Endothelial cell of umbilical vein (primary cell): ENCODE data around the gene DSCAML1. TPM values are rescaled to one million over a fixed set of nuclear protein-coding genes. Genes with fewer than 3 reads are reported as not detected.

Source experiments
- BruUV-seq: library from RNA; stranded (reverse); fragments of 400-500 nt; replicated peaks from 2 replicates; lab custom pipeline; 2021; lab: Mats Ljungman, UMichigan
- CTCF ChIA-PET: fragments of 300-600, 350-600 bp; sonication (Branson Sonifier 250); formaldehyde crosslinking; loops from one replicate; lab custom pipeline; 2021; ENCODE audit warnings: antibody characterized with exemption, inconsistent platforms; lab: Charles Lee
- POLR2A ChIA-PET: fragments of 300-600, 350-600 bp; sonication (Branson Sonifier 250); formaldehyde crosslinking; loops from one replicate; lab custom pipeline; 2021; ENCODE audit warnings: antibody characterized with exemption, inconsistent platforms; lab: Charles Lee
- DNase-seq: peaks from one replicate; pipeline ENCODE4 v3.0.0-alpha.2; 2011; ENCODE audit warnings: low read depth, low spot score
- FAIRE-seq: peaks from 2 replicates; lab custom pipeline; 2011; peaks lifted over from hg19 to GRCh38; lab: Jason Lieb, UNC
- H2AFZ ChIP-seq: 2 replicates; pipeline ENCODE4 v1.6.0; 2012; ENCODE audit warnings: low read depth, low read length, control low read depth, inconsistent platforms
- H3K27ac ChIP-seq: 2 replicates; pipeline ENCODE4 v1.5.1; 2011; ENCODE audit warnings: low read depth, mild to moderate bottlenecking, control low read depth, low read length, moderate library complexity; ENCODE audit not compliant: insufficient read depth
- H3K27me3 ChIP-seq, 2 experiments: 2 replicates each; pipeline versions ENCODE4 v1.6.0 to v1.6.1; 2011; ENCODE audit warnings: low read length in 2 of 2, mixed read lengths in 1 of 2; ENCODE audit not compliant: control insufficient read depth in 2 of 2, insufficient read depth in 2 of 2
- H3K36me3 ChIP-seq, 2 experiments: 2 replicates in 1 of 2; 3 replicates in 1 of 2; pipeline ENCODE4 v1.5.1; 2011; ENCODE audit warnings: low read length in 2 of 2, mild to moderate bottlenecking in 1 of 2, moderate library complexity in 1 of 2; ENCODE audit not compliant: control insufficient read depth in 2 of 2, insufficient read depth in 2 of 2; ENCODE audit errors: extremely low read depth in 1 of 2
- H3K4me1 ChIP-seq: 3 replicates; pipeline ENCODE4 v1.5.1; 2011; ENCODE audit warnings: mild to moderate bottlenecking, low read length; ENCODE audit not compliant: control insufficient read depth, insufficient read depth; ENCODE audit errors: extremely low read depth
- H3K4me2 ChIP-seq: 2 replicates; pipeline ENCODE4 v1.6.1; 2011; ENCODE audit warnings: low read length, control low read depth, mixed read lengths; ENCODE audit not compliant: insufficient read depth
- H3K4me3 ChIP-seq, 3 experiments: fragments of 200-600 bp in 1 of 3; sonication (generic), shearing (Covaris generic) in 1 of 3; replicated peaks in 1 of 3; 2 replicates each; pipeline ENCODE4 v1.5.1; 2011 to 2016; ENCODE audit warnings: control low read depth in 3 of 3, low read length in 3 of 3, mild to moderate bottlenecking in 2 of 3, inconsistent platforms in 1 of 3, low read depth in 1 of 3, moderate library complexity in 1 of 3; ENCODE audit not compliant: insufficient read depth in 1 of 3
- H3K79me2 ChIP-seq: 2 replicates; pipeline ENCODE4 v1.6.0; 2012; ENCODE audit warnings: low read length, inconsistent platforms; ENCODE audit not compliant: control insufficient read depth, insufficient read depth
- H3K9ac ChIP-seq: replicated peaks from 2 replicates; pipeline ENCODE3; 2011; ENCODE audit warnings: low read length, control low read depth; ENCODE audit not compliant: insufficient read depth; ENCODE audit errors: extremely low read depth
- H3K9me1 ChIP-seq: replicated peaks from 3 replicates; pipeline ENCODE4 v1.6.0; 2011; ENCODE audit warnings: mild to moderate bottlenecking, low read length; ENCODE audit not compliant: control insufficient read depth, insufficient read depth; ENCODE audit errors: extremely low read depth
- H3K9me3 ChIP-seq: replicated peaks from 2 replicates; pipeline ENCODE4 v1.5.1; 2012; ENCODE audit warnings: low read length, inconsistent platforms; ENCODE audit not compliant: control insufficient read depth, insufficient read depth
- H4K20me1 ChIP-seq: replicated peaks from 2 replicates; pipeline ENCODE3; 2011; ENCODE audit warnings: mild to moderate bottlenecking, low read length; ENCODE audit not compliant: control insufficient read depth, insufficient read depth; ENCODE audit errors: extremely low read depth
- CTCF ChIP-seq, 2 donors: IDR thresholded peaks; 1 replicate in 1 of 2; 2 replicates in 1 of 2; pipeline ENCODE4 v1.5.1; 2011; ENCODE audit warnings: low read length in 2 of 2, mild to moderate bottlenecking in 2 of 2, moderate library complexity in 2 of 2, control low read depth in 1 of 2, inconsistent platforms in 1 of 2, low read depth in 1 of 2; ENCODE audit not compliant: insufficient read depth in 1 of 2; ENCODE audit errors: extremely low read depth in 1 of 2
- EZH2 ChIP-seq: IDR thresholded peaks from 2 replicates; pipeline ENCODE4 v1.6.1; 2012; ENCODE audit warnings: borderline replicate concordance, low read depth, mild to moderate bottlenecking, moderate library complexity, low read length, inconsistent platforms; ENCODE audit not compliant: severe bottlenecking
- FOS ChIP-seq: IDR thresholded peaks from 2 replicates; pipeline ENCODE4 v1.6.1; 2011; ENCODE audit warnings: mild to moderate bottlenecking, low read length, moderate library complexity, borderline replicate concordance; ENCODE audit not compliant: insufficient read depth
- GATA2 ChIP-seq: IDR thresholded peaks from 2 replicates; pipeline ENCODE4 v1.7.0; 2011; ENCODE audit warnings: low read depth, mild to moderate bottlenecking, moderate library complexity, mixed read lengths, low read length; ENCODE audit not compliant: insufficient read length, insufficient read depth
- JUN ChIP-seq: IDR thresholded peaks from 2 replicates; pipeline ENCODE4 v1.6.1; 2011; ENCODE audit warnings: borderline replicate concordance, low read depth; ENCODE audit not compliant: insufficient read length, insufficient read depth
- MAX ChIP-seq: IDR thresholded peaks from 2 replicates; pipeline ENCODE4 v1.6.1; 2011; ENCODE audit not compliant: insufficient read depth, insufficient read length
- MYC ChIP-seq: IDR thresholded peaks from one replicate; pipeline ENCODE4 v1.6.1; 2011; ENCODE audit warnings: mild to moderate bottlenecking, low read depth, low read length
- POLR2A ChIP-seq: IDR thresholded peaks from 2 replicates; pipeline ENCODE4 v1.6.1; 2012; ENCODE audit warnings: low read depth, mild to moderate bottlenecking, control low read depth, low read length
- POLR2AphosphoS5 ChIP-seq: IDR thresholded peaks from 2 replicates; pipeline ENCODE4 v1.6.1; 2012; ENCODE audit warnings: low read depth, mild to moderate bottlenecking, control low read depth, low read length, moderate library complexity; ENCODE audit not compliant: insufficient read depth
- dilution Hi-C: fragments of 300-500 bp; cut with MboI; formaldehyde crosslinking; loops from one replicate; pipeline ENCODE4 v1.15.0; 2019; ENCODE audit warnings: low sequenced_read_pairs; ENCODE audit not compliant: extremely low pct_ligation_motif_present
- intact Hi-C: fragments of 100-400 bp; cut with micrococcal nuclease; formaldehyde crosslinking; loops from one replicate; pipeline ENCODE4 v1.10.0; 2022
- polyA plus RNA-seq, 4 experiments: library from polyadenylated mRNA; depleted of rRNA in 3 of 4; stranded (reverse) in 3 of 4; unstranded in 1 of 4; fragments of >200 nt; gene quantifications; 2 replicates each; pipeline versions ENCODE4 v1.2.1 to v1.2.3, GENCODE V29; 2011 to 2012; ENCODE audit warnings: missing spikeins in 1 of 4
- total RNA-seq: library from RNA; stranded (reverse); gene quantifications from 2 replicates; pipeline ENCODE4 v1.2.3, GENCODE V29; 2021

Gene DSCAML1
- total and polyA plus RNA-seq, 2 donors (not counting 3 experiments of a cell fraction or from before 2014, with no cell fraction given) = not detected

- no peak overlapping the region for H3K27ac ChIP-seq
- dilution Hi-C loops = no loop called here
- no peak overlapping the region for H3K4me3 ChIP-seq
- no peaks in the 10 kb centered on the region for H3K36me3 ChIP-seq
- H3K27me3 ChIP-seq = no peaks in the 10 kb centered on the region
- intact Hi-C loops = no loop called here
- no peaks in the 10 kb centered on the region for H4K20me1 ChIP-seq
- no peak overlapping the region for H2AFZ ChIP-seq
- ChIA-PET CTCF (interaction anchor here (1.6 kb wide), 1 partner anchor 85 kb away, joined by 5 read pairs; no protein-coding TSS in a partner anchor), POLR2A (no interaction called here)
- no peaks in the 10 kb centered on the region for H3K79me2 ChIP-seq
- FAIRE-seq = no peak
- no peaks in the 10 kb centered on the region for H3K9me1 ChIP-seq
- H3K9ac ChIP-seq = no peak overlapping the region
- H3K9me3 ChIP-seq = no peaks in the 10 kb centered on the region
- TF ChIP-seq GATA2 (no peak), POLR2AphosphoS5 (no peak), MYC (no peak), CTCF (IDR thresholded peaks at IDR 0.05; ENCODE audit: extremely low read depth in 1 of 2, insufficient read depth in 1 of 2, low read depth in 1 of 2, low read length in 2 of 2) (no peak), MAX (no peak), EZH2 (no peak), FOS (no peak), JUN (no peak), POLR2A (no peak)
- BruUV-seq = no TSS peak
- DNase-seq = no peak
- H3K4me2 ChIP-seq = no peak overlapping the region
- no peaks in the 10 kb centered on the region for H3K4me1 ChIP-seq
Measured at GRCh38 chr11:117511483-117511930, 285.5 kb downstream of the DSCAML1 start.
